DOHH2 (cell line): ENCODE measurements around the gene PLXNB1.

ENCODE experiments used
- EZH2phosphoT487 ChIP-seq: fragments of 200-600 bp; sonication (generic); IDR thresholded peaks from 2 replicates; pipeline ENCODE4 v1.6.1; 2017; ENCODE audit warnings: borderline replicate concordance, mild to moderate bottlenecking, antibody characterized with exemption, low read length, moderate library complexity, mixed read lengths
- TF ChIP-seq, protein P1 (sequence below): fragments of 200-600 bp; sonication (generic); IDR thresholded peaks from one replicate; pipeline ENCODE4 v1.5.1; 2014; ENCODE audit warnings: antibody characterized with exemption, mild to moderate bottlenecking, low read depth, low read length; ENCODE audit not compliant: poor library complexity, severe bottlenecking

DNA sequence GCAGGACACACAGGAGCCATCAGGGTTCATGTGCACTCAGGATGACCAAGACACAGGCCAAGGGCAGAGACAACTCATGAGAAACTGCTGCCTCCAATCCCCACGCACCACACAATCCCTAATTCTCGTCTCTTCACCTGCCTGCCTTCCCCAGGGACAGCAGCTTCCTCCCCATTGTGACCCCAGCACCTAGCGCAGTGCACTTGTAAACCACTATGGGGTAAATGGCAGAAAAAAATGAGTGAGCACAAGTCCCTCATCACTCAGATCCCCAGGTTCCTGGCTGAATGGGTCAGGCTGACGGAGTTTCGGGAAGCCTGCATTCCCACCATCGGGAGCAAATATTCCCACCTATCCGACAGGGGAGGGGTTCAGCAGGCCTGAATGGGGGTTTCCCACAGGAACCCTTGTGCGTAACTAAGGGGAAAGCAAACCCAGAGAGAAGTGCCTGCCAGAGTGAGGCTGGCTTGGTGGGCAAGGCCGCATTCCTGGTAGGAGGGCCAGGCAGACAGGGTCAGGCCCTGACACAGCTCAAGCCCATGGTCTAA lies 18.8 kb downstream of the PLXNB1 start:
- TF ChIP-seq, protein P1, sequence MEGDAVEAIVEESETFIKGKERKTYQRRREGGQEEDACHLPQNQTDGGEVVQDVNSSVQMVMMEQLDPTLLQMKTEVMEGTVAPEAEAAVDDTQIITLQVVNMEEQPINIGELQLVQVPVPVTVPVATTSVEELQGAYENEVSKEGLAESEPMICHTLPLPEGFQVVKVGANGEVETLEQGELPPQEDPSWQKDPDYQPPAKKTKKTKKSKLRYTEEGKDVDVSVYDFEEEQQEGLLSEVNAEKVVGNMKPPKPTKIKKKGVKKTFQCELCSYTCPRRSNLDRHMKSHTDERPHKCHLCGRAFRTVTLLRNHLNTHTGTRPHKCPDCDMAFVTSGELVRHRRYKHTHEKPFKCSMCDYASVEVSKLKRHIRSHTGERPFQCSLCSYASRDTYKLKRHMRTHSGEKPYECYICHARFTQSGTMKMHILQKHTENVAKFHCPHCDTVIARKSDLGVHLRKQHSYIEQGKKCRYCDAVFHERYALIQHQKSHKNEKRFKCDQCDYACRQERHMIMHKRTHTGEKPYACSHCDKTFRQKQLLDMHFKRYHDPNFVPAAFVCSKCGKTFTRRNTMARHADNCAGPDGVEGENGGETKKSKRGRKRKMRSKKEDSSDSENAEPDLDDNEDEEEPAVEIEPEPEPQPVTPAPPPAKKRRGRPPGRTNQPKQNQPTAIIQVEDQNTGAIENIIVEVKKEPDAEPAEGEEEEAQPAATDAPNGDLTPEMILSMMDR, result no peak
- TF ChIP-seq EZH2phosphoT487, result no peak
